ENCODE results near the gene PRRX2.
"Not testable (repeated sequence)": the region's sequence is repeated elsewhere in the genome, so short reads cannot be mapped to it uniquely, and the experiment has no call there.

The PRRX2 gene

GRCh38 chr9:129630967-129631673, 34.3 kb upstream of the PRRX2 start:
- in situ Hi-C loops (cut with HindIII; ENCODE audit: low sequenced_read_pairs), result loop anchor here (5.0 kb wide), 4 partner anchors 46 to 499 kb away; no protein-coding TSS in a partner anchor
- peak overlapping the region; percentile 19 for H3K4me3 ChIP-seq (ENCODE audit: low read depth, low read length)
- DNase-seq (ENCODE audit: low read depth), result no peak
- TF ChIP-seq CTCF (IDR thresholded peaks at IDR 0.05; ENCODE audit: low read depth, low read length, missing control alignments), result no peak

- peak overlapping the region; percentile 19 for H3K4me3 ChIP-seq (ENCODE audit: low read depth, low read length)
- TF ChIP-seq CTCF (IDR thresholded peaks at IDR 0.05; ENCODE audit: low read depth, low read length, missing control alignments), result no peak
- DNase-seq (ENCODE audit: low read depth), result no peak
- in situ Hi-C loops (cut with HindIII; ENCODE audit: low sequenced_read_pairs), result loop anchor here (5.0 kb wide), 4 partner anchors 46 to 499 kb away; no protein-coding TSS in a partner anchor
Observed at GRCh38 chr9:129631674-129632129, 33.7 kb upstream of the PRRX2 start.

- H3K4me3 ChIP-seq (ENCODE audit: low read depth, low read length), result no peak overlapping the region
- in situ Hi-C loops (cut with HindIII; ENCODE audit: low sequenced_read_pairs), result loop anchor here (5.0 kb wide), 4 partner anchors 45 to 500 kb away; no protein-coding TSS in a partner anchor
- no peak for DNase-seq (ENCODE audit: low read depth)
- TF ChIP-seq CTCF (IDR thresholded peaks at IDR 0.05; ENCODE audit: low read depth, low read length, missing control alignments), result no peak
Observed at GRCh38 chr9:129632460-129632859, 33.0 kb upstream of the PRRX2 start.

GRCh38 chr9:129633207-129633606, 32.2 kb upstream of the PRRX2 start:
- no peak for TF ChIP-seq CTCF (IDR thresholded peaks at IDR 0.05; ENCODE audit: low read depth, low read length, missing control alignments)
- no peak for DNase-seq (ENCODE audit: low read depth)
- no peak overlapping the region for H3K4me3 ChIP-seq (ENCODE audit: low read depth, low read length)
- in situ Hi-C loops (cut with HindIII; ENCODE audit: low sequenced_read_pairs), result loop anchor here (5.0 kb wide), 4 partner anchors 44 to 501 kb away; no protein-coding TSS in a partner anchor

- TF ChIP-seq CTCF (IDR thresholded peaks at IDR 0.05; ENCODE audit: low read depth, low read length, missing control alignments), result no peak
- in situ Hi-C loops (cut with HindIII; ENCODE audit: low sequenced_read_pairs), result loop anchor here (5.0 kb wide), 4 partner anchors 43 to 502 kb away; no protein-coding TSS in a partner anchor
- no peak for DNase-seq (ENCODE audit: low read depth)
- H3K4me3 ChIP-seq (ENCODE audit: low read depth, low read length), result no peak overlapping the region
Observed at GRCh38 chr9:129633848-129634247, 31.6 kb upstream of the PRRX2 start.

- in situ Hi-C loops (cut with HindIII; ENCODE audit: low sequenced_read_pairs), result no loop called here
- no peak for TF ChIP-seq CTCF (IDR thresholded peaks at IDR 0.05; ENCODE audit: low read depth, low read length, missing control alignments)
Observed at GRCh38 chr9:129635099-129636065, 30.1 kb upstream of the PRRX2 start.

GRCh38 chr9:129636343-129636742, 29.1 kb upstream of the PRRX2 start:
- H3K4me3 ChIP-seq (ENCODE audit: low read depth, low read length); DNase-seq (ENCODE audit: low read depth); in situ Hi-C loops (cut with HindIII; ENCODE audit: low sequenced_read_pairs): not testable (repeated sequence)

More at GRCh38 chr9:129635099-129636065, 30.1 kb upstream of the PRRX2 start:
- DNase-seq (ENCODE audit: low read depth), result no peak
- no peak overlapping the region for H3K4me3 ChIP-seq (ENCODE audit: low read depth, low read length)
